Measurements from ENCODE around the gene STAT3.
A peak's percentile ranks its signal among the peaks of the same experiment; 100 is the strongest.

STAT3 gene

DNA sequence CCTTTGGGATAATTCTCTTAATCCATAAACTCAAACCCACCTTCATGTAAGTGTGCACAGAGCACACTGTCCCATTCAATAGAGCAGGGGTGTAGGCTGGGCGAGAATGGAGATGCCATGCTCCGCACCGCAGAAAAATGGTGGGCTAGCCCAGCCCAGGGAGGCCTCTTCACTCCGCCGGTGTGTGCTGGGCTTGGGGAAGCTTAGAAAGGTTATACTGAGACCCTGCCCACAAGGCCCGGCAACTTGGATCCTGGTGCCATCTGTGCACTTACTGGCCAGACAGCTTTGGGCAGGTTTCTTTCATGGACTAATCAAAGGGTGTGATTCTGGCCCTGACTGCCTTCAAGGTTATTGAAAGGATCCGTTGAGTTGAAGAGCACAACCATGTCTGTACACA lies 103.7 kb downstream of the STAT3 start:
- no peak for DNase-seq (ENCODE audit: low read depth in 1 of 2, low spot score in 1 of 2)
- no peak for TF ChIP-seq JUND (IDR thresholded peaks at IDR 0.05; ENCODE audit: low read depth)
- in situ Hi-C loops (cut with HindIII; ENCODE audit: low pct_unique_long_range_greater_than_20kb, low sequenced_read_pairs) = no loop called here

- in situ Hi-C loops (cut with HindIII; ENCODE audit: low pct_unique_long_range_greater_than_20kb, low sequenced_read_pairs) = no loop called here
- DNase-seq (ENCODE audit: low read depth in 1 of 2, low spot score in 1 of 2) = no peak
- TF ChIP-seq JUND (IDR thresholded peaks at IDR 0.05; ENCODE audit: low read depth) = no peak
Observed at GRCh38 chr17:42284024-42284369, 104.2 kb downstream of the STAT3 start.

GRCh38 chr17:42283241-42284023 lies 104.8 kb downstream of the STAT3 start:
- DNase-seq (ENCODE audit: low read depth in 1 of 2, low spot score in 1 of 2) = peak in 1 of 2 experiments; percentile 33

DNA sequence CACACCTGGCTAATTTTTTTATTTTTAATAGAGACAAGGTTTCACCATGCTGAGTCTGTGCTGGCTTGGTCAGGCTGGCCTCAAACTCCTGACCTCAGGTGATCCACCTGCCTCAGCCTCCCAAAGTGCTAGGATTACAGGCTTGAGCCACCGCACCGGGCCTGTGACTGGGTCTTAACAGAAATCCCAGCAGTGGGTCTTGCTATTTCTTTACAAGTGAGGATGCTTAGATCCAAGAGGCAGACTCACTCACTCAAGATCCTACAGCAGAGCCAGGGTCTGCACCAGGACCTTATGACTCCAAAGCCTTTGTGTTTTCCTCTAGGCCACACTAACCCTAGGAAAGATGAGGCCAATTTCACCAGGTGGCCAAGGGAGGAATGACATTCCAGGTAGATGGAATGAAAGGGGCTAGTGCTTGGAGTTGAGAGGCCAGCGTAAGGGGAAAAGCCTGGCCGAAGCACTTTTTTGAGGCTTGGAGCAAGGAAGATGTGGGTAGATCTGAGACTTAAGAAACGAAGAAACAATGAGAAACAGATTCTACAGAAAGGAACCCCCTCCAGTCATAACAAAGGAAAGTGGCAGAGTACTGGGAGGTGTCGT lies 105.7 kb downstream of the STAT3 start:
- no peak for TF ChIP-seq JUND (IDR thresholded peaks at IDR 0.05; ENCODE audit: low read depth)
- in situ Hi-C loops (cut with HindIII; ENCODE audit: low pct_unique_long_range_greater_than_20kb, low sequenced_read_pairs) = no loop called here
- peak in 1 of 2 experiments; percentile 51 for DNase-seq (ENCODE audit: low read depth in 1 of 2, low spot score in 1 of 2)

More at GRCh38 chr17:42283241-42284023, 104.8 kb downstream of the STAT3 start:
- no peak for TF ChIP-seq JUND (IDR thresholded peaks at IDR 0.05; ENCODE audit: low read depth)
- in situ Hi-C loops (cut with HindIII; ENCODE audit: low pct_unique_long_range_greater_than_20kb, low sequenced_read_pairs) = no loop called here

DNA sequence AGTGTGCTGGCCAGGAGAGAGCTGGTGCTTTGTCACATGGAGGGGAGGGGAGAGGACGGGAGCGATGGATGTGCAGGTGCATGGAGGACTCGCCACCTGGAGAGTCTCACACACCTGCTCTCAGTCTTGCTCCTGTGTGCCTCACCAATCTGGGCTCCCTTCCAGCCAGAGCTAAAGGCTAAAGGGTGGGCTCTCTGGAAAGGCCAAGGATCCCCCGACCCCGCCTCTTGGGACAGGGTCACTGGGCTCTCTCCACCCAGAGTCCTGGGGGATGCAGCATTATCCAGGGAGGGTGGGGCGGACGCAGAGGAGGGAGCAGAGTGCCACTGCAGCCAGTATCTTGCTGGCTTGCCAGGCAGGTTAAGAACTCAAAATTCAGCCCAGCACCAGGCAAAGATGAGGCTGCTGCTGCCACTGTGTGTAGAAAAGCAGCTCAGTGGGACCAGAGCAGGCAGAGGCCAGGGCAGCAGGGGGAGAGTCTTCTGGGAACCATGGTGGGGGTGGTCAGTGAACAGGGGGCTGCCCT lies 106.6 kb downstream of the STAT3 start:
- DNase-seq (ENCODE audit: low read depth in 1 of 2, low spot score in 1 of 2) = no peak
- no peak for TF ChIP-seq JUND (IDR thresholded peaks at IDR 0.05; ENCODE audit: low read depth)
- in situ Hi-C loops (cut with HindIII; ENCODE audit: low pct_unique_long_range_greater_than_20kb, low sequenced_read_pairs) = no loop called here

DNA sequence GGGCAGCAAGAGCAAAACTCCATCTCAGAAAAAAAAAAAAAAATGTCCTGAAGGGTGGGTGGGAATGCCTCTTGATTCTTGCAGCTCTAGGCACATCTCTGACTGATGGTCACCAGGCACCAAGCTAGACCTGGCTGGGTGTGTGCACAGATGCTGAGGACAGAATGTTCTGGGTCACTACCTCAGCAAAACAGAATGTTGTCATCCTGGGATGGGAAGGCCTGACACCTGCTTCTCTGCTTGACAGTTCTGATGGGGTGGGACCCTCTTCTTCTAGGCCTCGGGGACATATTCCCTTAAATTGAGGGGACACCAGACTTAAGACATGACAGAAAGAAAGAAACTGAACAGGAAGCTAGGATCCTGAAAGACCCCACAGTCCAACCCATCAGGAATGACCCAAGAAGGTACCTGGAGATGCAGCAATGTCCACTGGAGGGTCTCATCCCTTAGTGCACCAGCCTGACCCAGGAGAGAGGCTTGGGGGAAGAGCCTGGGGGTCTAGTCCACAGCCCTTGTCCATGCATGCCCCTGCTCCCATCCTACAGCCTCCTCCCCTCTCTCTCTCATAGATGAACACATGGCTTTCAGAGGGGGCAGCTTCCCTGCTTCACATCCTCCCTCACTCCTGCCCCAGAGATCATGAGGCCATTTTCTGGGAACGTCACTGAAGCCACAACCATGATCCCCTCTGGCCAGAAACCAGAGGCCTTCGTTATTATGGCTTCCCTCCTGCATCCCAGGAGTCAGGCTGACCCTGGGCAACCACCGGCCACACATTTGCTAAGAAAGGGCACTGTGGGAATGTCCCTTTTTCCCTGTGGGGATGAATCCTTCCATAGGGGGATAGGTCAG lies 108.2 kb downstream of the STAT3 start:
- in situ Hi-C loops (cut with HindIII; ENCODE audit: low pct_unique_long_range_greater_than_20kb, low sequenced_read_pairs) = no loop called here
- TF ChIP-seq JUND (IDR thresholded peaks at IDR 0.05; ENCODE audit: low read depth) = no peak
- no peak for DNase-seq (ENCODE audit: low read depth in 1 of 2, low spot score in 1 of 2)

- no peak for TF ChIP-seq JUND (IDR thresholded peaks at IDR 0.05; ENCODE audit: low read depth)
- no peak for DNase-seq (ENCODE audit: low read depth in 1 of 2, low spot score in 1 of 2)
- in situ Hi-C loops (cut with HindIII; ENCODE audit: low pct_unique_long_range_greater_than_20kb, low sequenced_read_pairs) = no loop called here
Observed at GRCh38 chr17:42277342-42277712, 110.9 kb downstream of the STAT3 start.

DNA sequence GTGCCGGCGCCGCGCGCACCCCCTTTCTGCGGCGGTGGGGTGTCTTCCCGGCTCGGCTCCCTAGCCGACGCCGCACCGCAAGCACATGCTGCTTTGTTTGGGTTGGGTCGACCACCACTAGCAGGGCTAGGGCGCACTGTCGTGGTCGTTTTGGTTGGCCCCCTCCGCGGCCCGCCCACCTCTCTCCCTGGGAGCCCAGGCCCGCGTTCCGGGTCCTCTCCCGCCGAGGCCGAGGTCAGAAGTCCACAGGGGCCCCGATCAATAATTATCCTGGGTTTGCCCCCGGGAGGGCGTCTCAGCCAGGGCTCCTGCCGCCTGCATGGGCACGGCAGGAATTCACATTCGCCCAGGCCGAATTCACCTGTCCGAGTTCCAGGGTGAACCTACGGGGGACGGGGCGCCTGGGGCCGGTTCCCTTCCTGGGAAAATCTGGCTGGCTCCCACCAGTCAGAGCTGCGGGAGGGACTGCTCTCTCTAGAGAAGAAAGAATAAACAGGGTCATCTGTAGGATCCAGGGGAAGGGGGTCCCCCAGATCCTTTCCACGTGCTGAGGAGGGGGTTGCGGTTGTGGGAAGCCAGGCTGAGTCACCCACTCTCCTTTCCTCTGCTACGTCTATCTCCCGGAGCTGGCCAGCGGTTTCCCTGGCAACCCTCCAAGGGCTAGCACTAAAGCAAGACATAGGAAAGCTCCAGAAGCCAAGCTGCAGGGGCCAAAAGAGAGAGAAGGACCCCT lies 111.5 kb downstream of the STAT3 start:
- TF ChIP-seq JUND (IDR thresholded peaks at IDR 0.05; ENCODE audit: low read depth) = no peak
- in situ Hi-C loops (cut with HindIII; ENCODE audit: low pct_unique_long_range_greater_than_20kb, low sequenced_read_pairs) = no loop called here
- no peak for DNase-seq (ENCODE audit: low read depth in 1 of 2, low spot score in 1 of 2)

GRCh38 chr17:42276359-42276608 lies 112.0 kb downstream of the STAT3 start, which contains the start of gene STAT5B:
TSS of gene STAT5B (minus strand) at chr17:42276391. CDS start at chr17:42232127, 44,264 bp downstream.
- no peak for TF ChIP-seq JUND (IDR thresholded peaks at IDR 0.05; ENCODE audit: low read depth)
- in situ Hi-C loops (cut with HindIII; ENCODE audit: low pct_unique_long_range_greater_than_20kb, low sequenced_read_pairs) = no loop called here
- DNase-seq (ENCODE audit: low read depth in 1 of 2, low spot score in 1 of 2) = peak; percentile 87 to 97

- TF ChIP-seq JUND (IDR thresholded peaks at IDR 0.05; ENCODE audit: low read depth) = no peak
- in situ Hi-C loops (cut with HindIII; ENCODE audit: low pct_unique_long_range_greater_than_20kb, low sequenced_read_pairs) = no loop called here
- DNase-seq (ENCODE audit: low read depth in 1 of 2, low spot score in 1 of 2) = no peak
Observed at GRCh38 chr17:42275527-42276358, 112.5 kb downstream of the STAT3 start.

DNA sequence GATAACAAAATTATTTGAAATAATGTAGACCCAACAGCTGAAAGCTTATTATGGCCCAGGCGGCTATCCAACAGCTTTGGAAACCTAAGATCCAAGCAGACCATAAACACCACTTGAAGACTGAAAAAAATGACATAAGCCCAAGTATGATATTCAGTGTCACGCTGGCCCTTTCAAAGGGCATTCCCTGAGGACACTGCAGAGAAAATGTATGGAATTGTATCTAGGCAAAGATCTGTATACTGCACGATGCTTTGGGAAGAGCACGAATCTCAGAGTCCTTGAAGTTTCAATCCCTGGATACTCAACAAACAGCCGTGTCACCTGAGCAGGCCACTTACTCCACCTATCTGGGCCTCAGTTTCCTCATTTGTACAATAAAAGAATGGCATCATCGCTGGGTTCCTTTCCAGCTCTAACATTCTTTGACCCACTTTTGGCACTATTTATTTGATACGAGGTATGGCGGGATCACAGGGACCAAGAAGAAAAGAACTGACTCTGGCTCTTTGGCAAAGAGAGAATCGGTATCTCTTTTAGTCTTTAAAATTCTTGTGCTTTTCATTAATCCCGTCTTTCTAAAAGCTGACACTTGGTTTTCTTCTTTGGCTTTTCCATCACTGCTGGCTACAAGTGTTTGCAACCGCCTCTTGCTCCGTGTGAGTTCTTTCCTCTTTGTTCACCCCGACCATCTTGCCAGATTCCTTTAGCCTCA lies 113.3 kb downstream of the STAT3 start:
- in situ Hi-C loops (cut with HindIII; ENCODE audit: low pct_unique_long_range_greater_than_20kb, low sequenced_read_pairs) = no loop called here
- peak in 1 of 2 experiments; percentile 27 for DNase-seq (ENCODE audit: low read depth in 1 of 2, low spot score in 1 of 2)
- TF ChIP-seq JUND (IDR thresholded peaks at IDR 0.05; ENCODE audit: low read depth) = no peak

Data from T47D (cell line).